Measurements from ENCODE around the gene ZFHX2.
A peak's percentile ranks its signal among the peaks of the same experiment; 100 is the strongest.

Gene ZFHX2

GRCh38 chr14:23556700-23557440 is 5.3 kb upstream of the ZFHX2 start:
- Histone ChIP-seq H3K36me3 (ENCODE audit: insufficient read depth, low read length) (peaks cover 7% of the 10 kb centered on the region), H3K9me3 (replicated peaks; ENCODE audit: low read length) (no peaks in the 10 kb centered on the region), H3K4me3 (ENCODE audit: low read length) (peak overlapping the region; percentile 99), H3K4me2 (ENCODE audit: low read length) (peak overlapping the region; percentile 94), H3K27me3 (ENCODE audit: control insufficient read depth, insufficient read depth, low read length) (no peaks in the 10 kb centered on the region), H3K4me1 (ENCODE audit: control insufficient read depth, insufficient read depth, low read length) (peaks cover 21% of the 10 kb centered on the region), H3K9ac (ENCODE audit: low read depth, low read length) (peak overlapping the region; percentile 89)

GRCh38 chr14:23555882-23556699 is 4.5 kb upstream of the ZFHX2 start, which contains the start of gene THTPA:
THTPA (plus strand) TSS chr14:23556271; CDS start chr14:23556758, 487 bp downstream.
- no peaks in the 10 kb centered on the region for H3K9me3 ChIP-seq (replicated peaks; ENCODE audit: low read length)
- peak within 1 kb of the TSS; percentile 89 for H3K9ac ChIP-seq (ENCODE audit: low read depth, low read length)
- peaks cover 23% of the 10 kb centered on the region for H3K4me1 ChIP-seq (ENCODE audit: control insufficient read depth, insufficient read depth, low read length)
- H3K4me3 ChIP-seq (ENCODE audit: low read length) = peak within 1 kb of the TSS; percentile 99
- no peaks in the 10 kb centered on the region for H3K27me3 ChIP-seq (ENCODE audit: control insufficient read depth, insufficient read depth, low read length)
- H3K36me3 ChIP-seq (ENCODE audit: insufficient read depth, low read length) = peaks cover 7% of the 10 kb centered on the region
- peak within 1 kb of the TSS; percentile 94 for H3K4me2 ChIP-seq (ENCODE audit: low read length)

- peaks cover 24% of the 10 kb centered on the region for H3K4me1 ChIP-seq (ENCODE audit: control insufficient read depth, insufficient read depth, low read length)
- peaks cover 7% of the 10 kb centered on the region for H3K36me3 ChIP-seq (ENCODE audit: insufficient read depth, low read length)
- peak overlapping the region; percentile 89 for H3K9ac ChIP-seq (ENCODE audit: low read depth, low read length)
- H3K9me3 ChIP-seq (replicated peaks; ENCODE audit: low read length) = no peaks in the 10 kb centered on the region
- peak overlapping the region; percentile 94 for H3K4me2 ChIP-seq (ENCODE audit: low read length)
- H3K4me3 ChIP-seq (ENCODE audit: low read length) = peak overlapping the region; percentile 99
- no peaks in the 10 kb centered on the region for H3K27me3 ChIP-seq (ENCODE audit: control insufficient read depth, insufficient read depth, low read length)
Measured at GRCh38 chr14:23555533-23555881, 3.9 kb upstream of the ZFHX2 start.

- Histone ChIP-seq H3K4me3 (ENCODE audit: low read length) (peak overlapping the region; percentile 91), H3K9ac (ENCODE audit: low read depth, low read length) (peak overlapping the region; percentile 62), H3K9me3 (replicated peaks; ENCODE audit: low read length) (no peaks in the 10 kb centered on the region), H3K36me3 (ENCODE audit: insufficient read depth, low read length) (no peaks in the 10 kb centered on the region), H3K4me2 (ENCODE audit: low read length) (peak overlapping the region; percentile 93), H3K4me1 (ENCODE audit: control insufficient read depth, insufficient read depth, low read length) (peaks cover 18% of the 10 kb centered on the region), H3K27me3 (ENCODE audit: control insufficient read depth, insufficient read depth, low read length) (peaks cover 4% of the 10 kb centered on the region)
Measured at GRCh38 chr14:23550812-23551265, 726 bp downstream of the ZFHX2 start.

GRCh38 chr14:23550131-23550811 is 1.3 kb downstream of the ZFHX2 start:
- Histone ChIP-seq H3K36me3 (ENCODE audit: insufficient read depth, low read length) (no peaks in the 10 kb centered on the region), H3K4me3 (ENCODE audit: low read length) (peak overlapping the region; percentile 91), H3K9ac (ENCODE audit: low read depth, low read length) (peak overlapping the region; percentile 62), H3K4me1 (ENCODE audit: control insufficient read depth, insufficient read depth, low read length) (peaks cover 19% of the 10 kb centered on the region), H3K4me2 (ENCODE audit: low read length) (peak overlapping the region; percentile 93), H3K9me3 (replicated peaks; ENCODE audit: low read length) (no peaks in the 10 kb centered on the region), H3K27me3 (ENCODE audit: control insufficient read depth, insufficient read depth, low read length) (peaks cover 4% of the 10 kb centered on the region)

GRCh38 chr14:23548351-23549318 is 2.9 kb downstream of the ZFHX2 start:
- no peaks in the 10 kb centered on the region for H3K36me3 ChIP-seq (ENCODE audit: insufficient read depth, low read length)
- peak overlapping the region; percentile 26 for H3K4me2 ChIP-seq (ENCODE audit: low read length)
- peaks cover 30% of the 10 kb centered on the region for H3K4me1 ChIP-seq (ENCODE audit: control insufficient read depth, insufficient read depth, low read length)
- no peak overlapping the region for H3K4me3 ChIP-seq (ENCODE audit: low read length)
- H3K9me3 ChIP-seq (replicated peaks; ENCODE audit: low read length) = no peaks in the 10 kb centered on the region
- no peak overlapping the region for H3K9ac ChIP-seq (ENCODE audit: low read depth, low read length)
- peaks cover 4% of the 10 kb centered on the region for H3K27me3 ChIP-seq (ENCODE audit: control insufficient read depth, insufficient read depth, low read length)

GRCh38 chr14:23547924-23548323 is 3.6 kb downstream of the ZFHX2 start:
- H3K9me3 ChIP-seq (replicated peaks; ENCODE audit: low read length) = no peaks in the 10 kb centered on the region
- peaks cover 4% of the 10 kb centered on the region for H3K27me3 ChIP-seq (ENCODE audit: control insufficient read depth, insufficient read depth, low read length)
- H3K9ac ChIP-seq (ENCODE audit: low read depth, low read length) = no peak overlapping the region
- H3K4me3 ChIP-seq (ENCODE audit: low read length) = no peak overlapping the region
- H3K4me2 ChIP-seq (ENCODE audit: low read length) = no peak overlapping the region
- H3K36me3 ChIP-seq (ENCODE audit: insufficient read depth, low read length) = no peaks in the 10 kb centered on the region
- peaks cover 30% of the 10 kb centered on the region for H3K4me1 ChIP-seq (ENCODE audit: control insufficient read depth, insufficient read depth, low read length)

GRCh38 chr14:23546450-23547035 is 5.0 kb downstream of the ZFHX2 start:
- no peak overlapping the region for H3K4me2 ChIP-seq (ENCODE audit: low read length)
- no peaks in the 10 kb centered on the region for H3K36me3 ChIP-seq (ENCODE audit: insufficient read depth, low read length)
- peaks cover 4% of the 10 kb centered on the region for H3K27me3 ChIP-seq (ENCODE audit: control insufficient read depth, insufficient read depth, low read length)
- H3K4me3 ChIP-seq (ENCODE audit: low read length) = no peak overlapping the region
- no peak overlapping the region for H3K9ac ChIP-seq (ENCODE audit: low read depth, low read length)
- H3K4me1 ChIP-seq (ENCODE audit: control insufficient read depth, insufficient read depth, low read length) = peaks cover 26% of the 10 kb centered on the region
- no peaks in the 10 kb centered on the region for H3K9me3 ChIP-seq (replicated peaks; ENCODE audit: low read length)

GRCh38 chr14:23545740-23546365 is 5.7 kb downstream of the ZFHX2 start:
- Histone ChIP-seq H3K4me1 (ENCODE audit: control insufficient read depth, insufficient read depth, low read length) (peaks cover 26% of the 10 kb centered on the region), H3K9me3 (replicated peaks; ENCODE audit: low read length) (no peaks in the 10 kb centered on the region), H3K36me3 (ENCODE audit: insufficient read depth, low read length) (no peaks in the 10 kb centered on the region), H3K4me3 (ENCODE audit: low read length) (no peak overlapping the region), H3K4me2 (ENCODE audit: low read length) (no peak overlapping the region), H3K9ac (ENCODE audit: low read depth, low read length) (no peak overlapping the region), H3K27me3 (ENCODE audit: control insufficient read depth, insufficient read depth, low read length) (peaks cover 4% of the 10 kb centered on the region)

Measured in skeletal muscle satellite cell (primary cell).